Parietal lobe (tissue), 1 donor: ENCODE results near the gene PCDHA5. TPM values are rescaled to one million over a fixed set of nuclear protein-coding genes. Genes with fewer than 3 reads are reported as not detected.

Experiments
- total RNA-seq: library from RNA; depleted of rRNA; stranded (reverse); fragments of >200 nt; gene quantifications from one replicate; pipeline ENCODE4 v1.2.3, GENCODE V29; 2014

Gene PCDHA5
- 23.2 TPM for total RNA-seq

DNA sequence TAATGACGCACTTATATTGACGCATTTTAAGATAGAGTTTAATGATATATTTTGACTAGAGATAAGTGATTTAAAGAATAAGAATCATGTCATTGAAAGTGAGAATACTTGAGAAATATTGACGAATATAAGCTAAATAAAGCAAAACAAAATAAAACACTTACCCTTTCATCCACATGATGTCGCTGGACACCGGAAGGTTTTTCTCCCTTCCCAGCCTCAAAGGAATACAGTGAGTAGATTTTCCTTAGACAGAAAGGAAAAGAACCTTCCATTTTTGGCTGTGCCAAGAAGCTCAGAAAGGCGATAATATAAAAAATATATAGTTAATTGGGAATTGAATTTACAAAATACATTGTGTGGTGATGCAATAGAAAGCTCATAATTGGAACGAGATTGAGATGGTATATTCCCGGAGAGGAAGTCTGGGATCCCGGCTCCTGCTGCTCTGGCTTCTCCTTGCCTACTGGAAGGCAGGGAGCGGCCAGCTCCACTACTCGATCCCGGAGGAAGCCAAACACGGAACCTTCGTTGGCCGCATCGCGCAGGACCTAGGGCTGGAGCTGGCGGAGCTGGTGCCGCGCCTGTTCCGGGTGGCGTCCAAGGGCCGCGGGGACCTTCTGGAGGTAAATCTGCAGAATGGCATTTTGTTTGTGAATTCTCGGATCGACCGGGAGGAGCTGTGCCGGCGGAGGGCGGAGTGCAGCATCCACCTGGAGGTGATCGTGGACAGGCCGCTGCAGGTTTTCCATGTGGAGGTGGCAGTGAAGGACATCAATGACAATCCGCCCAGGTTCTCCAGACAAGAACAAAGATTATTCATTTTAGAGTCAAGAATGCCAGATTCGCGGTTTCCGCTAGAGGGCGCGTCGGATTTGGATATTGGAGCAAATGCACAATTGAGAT is at the start of gene PCDHA5:
TSS of gene PCDHA5 (plus strand) at position 239 of the 906 bp plus-strand sequence.

DNA sequence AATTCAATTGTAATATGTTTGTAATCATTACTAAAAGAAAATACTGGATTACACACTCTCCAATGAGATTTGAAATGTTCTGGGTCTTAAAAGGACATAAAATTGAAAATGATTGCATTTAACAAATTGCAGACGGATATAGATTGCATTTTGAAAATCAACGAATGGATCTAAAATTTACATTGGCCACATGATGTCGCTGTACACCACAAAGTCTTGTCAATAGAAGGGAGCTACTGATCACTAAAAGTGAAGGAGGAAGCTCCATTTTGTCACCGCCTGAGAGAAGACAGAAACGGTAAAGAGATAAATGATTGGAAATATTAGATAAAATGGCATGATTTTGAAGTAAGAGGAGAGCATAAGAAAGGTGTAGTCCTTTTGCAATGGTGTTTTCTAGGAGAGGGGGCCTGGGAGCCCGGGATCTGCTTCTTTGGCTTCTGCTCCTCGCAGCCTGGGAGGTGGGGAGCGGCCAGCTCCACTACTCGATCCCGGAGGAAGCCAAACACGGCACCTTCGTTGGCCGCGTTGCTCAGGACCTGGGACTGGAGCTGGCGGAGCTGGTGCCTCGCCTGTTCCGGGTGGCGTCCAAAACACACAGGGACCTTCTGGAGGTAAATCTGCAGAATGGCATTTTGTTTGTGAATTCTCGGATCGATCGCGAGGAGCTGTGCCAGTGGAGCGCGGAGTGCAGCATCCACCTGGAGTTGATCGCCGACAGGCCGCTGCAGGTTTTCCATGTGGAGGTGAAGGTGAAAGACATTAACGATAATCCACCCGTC is 35.3 kb upstream of the PCDHA5 start, which contains the start of gene PCDHA1:
TSS of gene PCDHA1 (plus strand) at position 236 of the 782 bp plus-strand sequence.

DNA sequence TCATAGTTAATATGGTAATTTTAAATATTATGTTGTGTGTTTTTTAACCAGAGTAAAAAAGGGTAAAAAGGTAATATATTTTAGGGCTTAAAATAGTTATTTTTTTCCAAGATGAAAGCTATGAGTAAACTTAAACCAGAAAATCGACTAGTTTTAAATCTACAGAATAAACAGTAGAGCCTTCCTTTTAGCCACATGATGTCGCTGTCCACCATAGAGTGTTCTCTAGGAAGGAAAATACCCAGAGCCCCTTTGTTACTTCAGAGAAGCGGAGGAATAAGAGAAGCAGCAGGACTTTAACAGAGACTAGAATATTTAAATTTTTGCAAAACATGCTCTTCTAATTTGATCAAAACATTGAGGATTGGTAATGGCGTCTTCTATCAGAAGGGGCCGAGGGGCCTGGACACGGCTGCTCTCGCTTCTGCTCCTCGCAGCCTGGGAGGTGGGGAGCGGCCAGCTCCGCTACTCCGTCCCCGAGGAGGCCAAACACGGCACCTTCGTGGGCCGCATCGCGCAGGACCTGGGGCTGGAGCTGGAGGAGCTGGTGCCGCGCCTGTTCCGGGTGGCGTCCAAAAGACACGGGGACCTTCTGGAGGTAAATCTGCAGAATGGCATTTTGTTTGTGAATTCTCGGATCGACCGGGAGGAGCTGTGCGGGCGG is 26.7 kb upstream of the PCDHA5 start, which contains the start of gene PCDHA2:
TSS of gene PCDHA2 (plus strand) at position 258 of the 664 bp plus-strand sequence.

DNA sequence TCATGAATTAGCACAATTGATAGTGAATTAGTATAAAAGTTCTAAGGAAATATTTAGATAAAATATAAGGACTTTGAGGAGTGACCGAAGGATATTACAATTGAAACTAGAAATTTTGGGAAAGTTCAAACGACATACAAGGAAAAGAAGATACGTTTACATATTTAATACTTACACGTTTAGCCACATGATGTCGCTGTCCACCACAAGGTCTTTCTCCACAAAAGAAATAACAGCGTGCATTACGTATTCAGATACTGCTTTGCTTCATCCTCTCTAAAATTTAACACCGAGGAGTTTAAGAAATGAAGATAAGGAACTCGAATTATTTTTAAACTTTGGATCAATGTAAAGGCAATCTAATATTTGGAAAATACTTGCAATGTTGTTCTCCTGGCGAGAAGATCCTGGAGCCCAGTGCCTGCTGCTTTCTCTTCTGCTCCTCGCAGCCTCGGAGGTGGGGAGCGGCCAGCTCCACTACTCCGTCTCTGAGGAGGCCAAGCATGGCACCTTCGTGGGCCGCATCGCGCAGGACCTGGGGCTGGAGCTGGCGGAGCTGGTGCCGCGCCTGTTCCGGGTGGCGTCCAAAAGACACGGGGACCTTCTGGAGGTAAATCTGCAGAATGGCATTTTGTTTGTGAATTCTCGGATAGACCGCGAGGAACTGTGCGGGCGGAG is 20.5 kb upstream of the PCDHA5 start, which contains the start of gene PCDHA3:
TSS of gene PCDHA3 (plus strand) at position 242 of the 678 bp plus-strand sequence.

DNA sequence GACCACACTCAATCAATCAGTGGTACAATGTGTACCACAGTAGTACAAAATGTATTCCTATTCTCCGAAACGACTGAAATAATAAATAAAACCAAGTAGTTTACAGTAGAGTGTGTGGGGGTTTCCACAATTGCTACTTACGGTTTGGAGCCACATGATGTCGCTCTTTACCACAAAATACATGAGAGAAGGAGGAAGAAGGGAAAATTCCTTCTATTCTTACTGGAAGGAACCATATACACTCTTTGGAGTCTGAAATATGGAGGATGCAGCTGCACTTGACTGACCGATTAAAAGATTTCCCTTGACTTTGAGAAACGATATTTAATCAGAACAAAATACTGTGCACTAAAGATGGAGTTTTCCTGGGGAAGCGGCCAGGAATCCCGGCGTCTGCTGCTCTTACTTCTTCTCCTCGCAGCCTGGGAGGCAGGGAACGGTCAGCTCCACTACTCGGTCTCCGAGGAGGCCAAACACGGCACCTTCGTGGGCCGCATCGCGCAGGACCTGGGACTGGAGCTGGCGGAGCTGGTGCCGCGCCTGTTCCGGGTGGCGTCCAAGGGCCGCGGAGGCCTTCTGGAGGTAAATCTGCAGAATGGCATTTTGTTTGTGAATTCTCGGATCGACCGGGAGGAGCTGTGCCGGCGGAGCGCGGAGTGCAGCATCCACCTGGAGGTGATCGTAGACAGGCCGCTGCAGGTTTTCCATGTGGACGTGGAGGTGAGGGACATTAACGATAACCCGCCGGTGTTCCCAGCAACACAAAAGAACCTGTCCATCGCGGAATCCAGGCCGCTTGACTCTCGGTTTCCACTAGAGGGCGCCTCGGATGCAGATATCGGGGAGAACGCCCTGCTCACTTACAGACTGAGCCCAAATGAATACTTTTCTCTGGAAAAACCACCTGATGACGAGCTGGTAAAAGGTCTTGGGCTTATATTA is 14.3 kb upstream of the PCDHA5 start, which contains the start of gene PCDHA4:
TSS of gene PCDHA4 (plus strand) at position 235 of the 942 bp plus-strand sequence.

DNA sequence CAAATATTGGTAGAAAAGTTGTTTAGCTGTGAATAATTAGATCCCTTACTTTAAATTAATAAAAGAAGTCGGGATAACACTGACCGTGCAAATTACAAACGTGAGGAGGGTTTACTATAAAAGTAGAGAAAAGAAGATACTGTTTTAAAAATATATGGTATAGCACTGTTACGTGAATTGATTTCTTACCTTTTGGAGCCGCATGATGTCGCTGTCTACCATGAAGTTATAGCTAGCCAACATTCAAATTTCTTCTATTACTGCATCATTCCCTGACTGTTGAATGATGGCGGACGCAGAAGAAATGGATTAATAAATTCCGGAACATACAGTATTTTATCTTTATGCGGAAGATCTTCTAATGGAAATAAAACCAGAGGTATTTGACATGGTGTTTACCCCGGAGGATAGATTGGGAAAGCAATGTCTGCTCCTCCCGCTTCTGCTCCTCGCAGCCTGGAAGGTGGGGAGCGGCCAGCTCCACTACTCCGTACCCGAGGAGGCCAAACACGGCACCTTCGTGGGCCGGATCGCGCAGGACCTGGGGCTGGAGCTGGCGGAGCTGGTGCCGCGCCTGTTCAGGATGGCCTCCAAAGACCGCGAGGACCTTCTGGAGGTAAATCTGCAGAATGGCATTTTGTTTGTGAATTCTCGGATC is 6.4 kb downstream of the PCDHA5 start, which contains the start of gene PCDHA6:
TSS of gene PCDHA6 (plus strand) at position 257 of the 658 bp plus-strand sequence. CDS start at position 389, 132 bp downstream.

DNA sequence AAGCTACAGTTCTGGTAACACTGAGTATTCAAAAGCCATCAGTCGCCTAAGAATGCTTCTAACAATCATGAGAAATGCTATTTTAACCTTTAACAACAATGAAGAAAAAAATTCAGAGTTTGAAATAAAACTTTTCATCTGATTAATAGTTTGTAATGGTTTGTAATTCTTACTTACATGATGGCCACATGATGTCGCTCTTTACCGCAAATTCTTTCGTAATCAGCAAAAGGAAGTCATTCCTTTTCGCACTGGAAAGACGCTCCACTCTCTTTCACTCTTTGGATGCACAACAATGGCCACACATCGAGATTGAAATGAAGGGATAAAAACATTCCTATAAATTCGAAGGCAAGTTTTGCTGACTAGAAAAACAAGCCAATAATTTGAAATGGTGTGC is 12.6 kb downstream of the PCDHA5 start, which contains the start of gene PCDHA7:
TSS of gene PCDHA7 (plus strand) at position 277 of the 400 bp plus-strand sequence. CDS start at position 392, 115 bp downstream.

DNA sequence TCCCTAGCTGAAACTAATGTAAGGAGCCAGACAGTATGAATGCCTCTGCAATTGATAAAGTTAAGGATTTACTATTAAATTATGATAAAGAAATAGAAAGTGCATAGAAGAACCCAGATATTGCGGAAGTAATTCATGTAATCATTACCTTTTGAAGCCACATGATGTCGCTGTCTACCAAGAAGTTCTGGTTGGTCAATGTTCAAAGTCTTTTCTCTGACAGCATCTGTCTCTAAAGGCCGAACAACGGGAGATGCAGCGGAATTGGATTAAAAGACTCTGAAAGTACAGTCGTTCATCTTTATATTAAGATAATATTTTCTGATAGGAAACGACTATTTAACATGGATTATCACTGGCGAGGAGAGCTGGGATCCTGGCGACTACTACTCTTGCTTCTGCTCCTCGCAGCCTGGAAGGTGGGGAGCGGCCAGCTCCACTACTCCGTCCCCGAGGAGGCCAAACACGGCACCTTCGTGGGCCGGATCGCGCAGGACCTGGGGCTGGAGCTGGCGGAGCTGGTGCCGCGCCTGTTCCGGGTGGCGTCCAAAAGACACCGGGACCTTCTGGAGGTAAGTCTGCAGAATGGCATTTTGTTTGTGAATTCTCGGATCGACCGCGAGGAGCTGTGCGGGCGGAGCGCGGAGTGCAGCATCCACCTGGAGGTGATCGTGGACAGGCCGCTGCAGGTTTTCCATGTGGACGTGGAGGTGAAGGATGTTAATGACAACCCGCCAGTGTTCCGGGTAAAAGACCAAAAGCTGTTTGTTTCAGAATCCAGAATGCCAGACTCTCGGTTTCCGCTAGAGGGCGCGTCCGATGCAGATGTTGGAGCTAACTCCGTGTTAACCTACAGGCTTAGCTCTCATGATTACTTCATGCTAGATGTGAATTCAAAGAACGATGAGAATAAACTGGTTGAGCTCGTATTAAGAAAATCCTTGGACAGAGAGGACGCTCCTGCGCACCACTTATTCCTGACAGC is 19.9 kb downstream of the PCDHA5 start, which contains the start of gene PCDHA8:
TSS of gene PCDHA8 (plus strand) at position 210 of the 985 bp plus-strand sequence. CDS start at position 345, 135 bp downstream.

DNA sequence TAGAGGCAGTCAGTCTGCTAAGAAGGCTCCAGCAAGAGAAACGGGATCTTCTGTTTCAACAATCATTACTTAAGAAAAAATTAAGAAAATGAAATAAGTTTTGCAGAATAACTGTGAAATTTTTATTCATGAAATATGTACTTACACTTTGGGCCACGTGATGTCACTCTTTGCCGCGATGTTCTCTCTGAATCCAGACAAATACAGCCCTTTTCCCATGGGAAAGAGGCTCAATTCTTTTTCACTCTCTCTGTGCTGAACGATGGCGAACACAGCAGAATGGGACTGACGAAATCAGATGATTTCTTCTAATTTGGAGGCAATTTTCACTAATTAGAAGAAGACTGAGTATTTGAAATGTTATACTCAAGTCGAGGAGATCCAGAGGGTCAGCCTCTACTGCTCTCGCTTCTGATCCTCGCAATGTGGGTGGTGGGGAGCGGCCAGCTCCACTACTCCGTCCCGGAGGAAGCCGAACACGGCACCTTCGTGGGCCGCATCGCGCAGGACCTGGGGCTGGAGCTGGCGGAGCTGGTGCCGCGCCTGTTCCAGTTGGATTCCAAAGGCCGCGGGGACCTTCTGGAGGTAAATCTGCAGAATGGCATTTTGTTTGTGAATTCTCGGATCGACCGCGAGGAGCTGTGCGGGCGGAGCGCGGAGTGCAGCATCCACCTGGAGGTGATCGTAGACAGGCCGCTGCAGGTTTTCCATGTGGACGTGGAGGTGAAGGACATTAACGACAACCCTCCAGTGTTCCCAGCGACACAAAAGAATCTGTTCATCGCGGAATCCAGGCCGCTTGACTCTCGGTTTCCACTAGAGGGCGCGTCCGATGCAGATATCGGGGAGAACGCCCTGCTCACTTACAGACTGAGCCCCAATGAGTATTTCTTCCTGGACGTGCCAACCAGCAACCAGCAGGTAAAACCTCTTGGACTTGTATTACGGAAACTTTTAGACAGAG is 27.0 kb downstream of the PCDHA5 start, which contains the start of gene PCDHA9:
TSS of gene PCDHA9 (plus strand) at position 244 of the 964 bp plus-strand sequence. CDS start at position 358, 114 bp downstream.

DNA sequence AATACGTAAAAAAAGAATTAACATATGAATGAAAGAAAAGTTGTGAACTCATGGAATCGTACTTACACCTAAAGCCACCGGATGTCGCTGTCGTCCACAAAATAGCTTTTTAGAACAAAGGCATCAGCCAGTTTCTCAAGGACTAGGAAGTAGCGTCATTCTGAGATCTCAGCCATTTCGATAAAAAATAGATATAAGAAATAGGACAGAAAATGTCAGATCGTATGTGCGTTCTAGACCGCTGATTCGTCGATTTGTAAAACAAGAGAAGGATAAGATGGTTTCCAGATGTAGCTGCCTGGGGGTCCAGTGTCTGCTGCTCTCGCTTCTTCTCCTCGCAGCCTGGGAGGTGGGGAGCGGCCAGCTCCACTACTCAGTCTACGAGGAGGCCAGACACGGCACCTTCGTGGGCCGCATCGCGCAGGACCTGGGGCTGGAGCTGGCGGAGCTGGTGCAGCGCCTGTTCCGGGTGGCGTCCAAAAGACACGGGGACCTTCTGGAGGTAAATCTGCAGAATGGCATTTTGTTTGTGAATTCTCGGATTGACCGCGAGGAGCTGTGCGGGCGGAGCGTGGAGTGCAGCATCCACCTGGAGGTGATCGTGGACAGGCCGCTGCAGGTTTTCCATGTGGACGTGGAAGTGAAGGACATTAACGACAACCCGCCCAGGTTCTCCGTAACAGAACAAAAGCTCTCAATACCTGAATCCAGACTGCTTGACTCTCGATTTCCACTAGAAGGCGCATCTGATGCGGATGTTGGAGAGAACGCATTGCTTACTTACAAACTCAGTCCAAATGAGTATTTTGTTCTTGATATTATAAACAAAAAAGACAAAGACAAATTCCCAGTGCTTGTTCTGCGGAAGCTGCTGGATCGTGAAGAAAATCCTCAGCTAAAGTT is 34.6 kb downstream of the PCDHA5 start, which contains the start of gene PCDHA10:
TSS of gene PCDHA10 (plus strand) at position 126 of the 903 bp plus-strand sequence. CDS start at position 278, 152 bp downstream.

DNA sequence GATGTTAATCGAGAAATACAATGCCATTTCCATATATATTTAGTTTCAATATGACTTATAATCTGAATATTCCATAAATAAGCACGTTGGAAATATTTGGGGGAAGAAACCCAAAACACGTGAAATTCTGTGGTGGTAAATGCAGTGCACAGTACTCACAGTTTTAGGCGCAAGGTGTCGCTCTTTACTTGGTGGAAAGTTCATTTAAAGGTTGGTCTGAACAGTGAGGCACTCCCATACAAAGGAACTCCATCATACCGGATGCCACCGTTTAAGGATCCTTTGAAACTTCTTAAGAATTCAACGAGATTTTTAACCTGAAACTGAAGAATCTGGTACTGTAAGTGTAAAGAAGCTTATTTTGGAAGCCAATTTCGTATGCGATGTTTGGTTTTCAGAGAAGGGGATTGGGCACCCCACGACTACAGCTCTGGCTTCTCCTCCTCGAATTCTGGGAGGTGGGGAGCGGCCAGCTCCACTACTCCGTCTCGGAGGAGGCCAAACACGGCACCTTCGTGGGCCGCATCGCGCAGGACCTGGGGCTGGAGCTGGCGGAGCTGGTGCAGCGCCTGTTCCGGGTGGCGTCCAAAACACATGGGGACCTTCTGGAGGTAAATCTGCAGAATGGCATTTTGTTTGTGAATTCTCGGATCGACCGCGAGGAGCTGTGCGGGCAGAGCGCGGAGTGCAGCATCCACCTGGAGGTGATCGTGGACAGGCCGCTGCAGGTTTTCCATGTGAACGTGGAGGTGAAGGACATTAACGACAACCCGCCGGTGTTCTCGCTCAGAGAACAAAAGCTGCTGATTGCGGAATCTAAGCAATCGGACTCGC is 47.5 kb downstream of the PCDHA5 start, which contains the start of gene PCDHA11:
TSS of gene PCDHA11 (plus strand) at position 237 of the 834 bp plus-strand sequence. CDS start at position 384, 147 bp downstream.

